Measurements from ENCODE around the gene ACYP2. TPM values are rescaled to one million over a fixed set of nuclear protein-coding genes. Genes with fewer than 3 reads are reported as not detected.

ACYP2 gene
- total RNA-seq, 1 donor from 2014 or later = 23.4 TPM

Other genes with a start within 250 kb of the ACYP2 start
- 57.2 TPM for gene PSME4, start 144.6 kb upstream of the ACYP2 start, total RNA-seq
- not detected for gene TSPYL6, start 140.6 kb downstream of the ACYP2 start, total RNA-seq